Heart right ventricle (tissue), 16 donors: ENCODE data around the gene CMSS1. TPM values are rescaled to one million over a fixed set of nuclear protein-coding genes. Genes with fewer than 3 reads are reported as not detected.
A peak's percentile ranks its signal among the peaks of the same experiment; 100 is the strongest.

Experiments used
- ATAC-seq, 8 donors: fragments of 200-7000 bp; cut with Tn5 transposase; one replicate each; pipeline ENCODE4 v1.9.1; 2020; ENCODE audit warnings: mild to moderate bottlenecking in 8 of 8, moderate library complexity in 8 of 8, moderate number of reproducible peaks in 1 of 8
- DNase-seq, 2 donors: peaks; one replicate each; pipeline ENCODE4 v3.0.0-alpha.2; 2020
- H3K27ac ChIP-seq, 10 donors: fragments of 200-600 bp; sonication (generic) in 2 of 10; one replicate each; pipeline versions ENCODE4 v1.5.0 to v1.8.0; 2020 to 2022; ENCODE audit warnings: mild to moderate bottlenecking in 3 of 10
- H3K27me3 ChIP-seq, 7 donors: fragments of 200-600 bp; one replicate each; pipeline ENCODE4 v1.8.0; 2021 to 2022; ENCODE audit warnings: mild to moderate bottlenecking in 2 of 7
- H3K36me3 ChIP-seq, 9 donors: fragments of 200-600 bp; sonication (generic) in 1 of 9; one replicate each; pipeline versions ENCODE4 v1.5.0 to v1.8.0; 2020 to 2022; ENCODE audit warnings: mild to moderate bottlenecking in 2 of 9
- H3K4me1 ChIP-seq, 9 donors: fragments of 200-600 bp; sonication (generic) in 1 of 9; one replicate each; pipeline versions ENCODE4 v1.5.0 to v1.8.0; 2020 to 2022; ENCODE audit warnings: mild to moderate bottlenecking in 4 of 9
- H3K4me3 ChIP-seq, 10 donors: fragments of 200-600 bp; sonication (generic) in 2 of 10; one replicate each; pipeline versions ENCODE4 v1.5.0 to v1.8.0; 2020 to 2022; ENCODE audit warnings: mild to moderate bottlenecking in 7 of 10, moderate library complexity in 2 of 10
- H3K9me3 ChIP-seq, 11 donors: fragments of 200-600 bp in 10 of 11; sonication (generic) in 2 of 11; one replicate each; pipeline versions ENCODE4 v1.5.0 to v1.8.0; 2013 to 2022; ENCODE audit warnings: mild to moderate bottlenecking in 2 of 11, control low read depth in 1 of 11, moderate library complexity in 1 of 11
- CTCF ChIP-seq, 9 donors: fragments of 200-600 bp; sonication (generic) in 2 of 9; IDR thresholded peaks; one replicate each; pipeline versions ENCODE4 v1.5.0 to v1.8.0; 2021 to 2022; ENCODE audit warnings: antibody characterized with exemption in 9 of 9, mild to moderate bottlenecking in 5 of 9, moderate library complexity in 1 of 9
- WGBS, 2 donors: extraction: QIAGEN DNeasy Blood & Tissue Kit; methylation state at CpG; one replicate each; pipeline ENCODE4 v1.1.7; 2013; ENCODE audit warnings: inconsistent platforms in 1 of 2; 5-methylcytosine and 5-hydroxymethylcytosine counted together
- intact Hi-C, 10 donors: fragments of 100-400 bp; cut with DNase I; formaldehyde crosslinking; loops; one replicate each; pipeline versions ENCODE4 v1.11.1 to v1.14.2; 2022
- polyA plus RNA-seq, 2 donors: library from polyadenylated mRNA; stranded (reverse); fragments of 200-250 nt; gene quantifications; one replicate each; pipeline ENCODE4 v1.2.3, GENCODE V29; 2013
- total RNA-seq, 10 donors: library from RNA; stranded (reverse); fragmentation: NEBNext Ultra II Directional in 3 of 10; extraction: Animal tissue kit (Norgen Biotek cat#: 25700) in 3 of 10; gene quantifications; one replicate each; pipeline versions ENCODE4 v1.2.1 to v1.2.4, GENCODE V29; 2021 to 2023
- donor health status: Arrhythmogenic right ventricular cardiomyopathy.
- donor health status: ischemic (EF 13 %, LVEDD 7.1; RV severe dilation, severe dysfunction).
- donor health status: healthy with polysubstance abuse.
- donor health status: DM: no; HTN: yes; CAD: no.
- donor health status: DM: no; HTN: no; CAD: no.
- donor health status: ischemic (EF 25% LVEDD 6.9; RV normal size, moderate dysfunction).
- donor health status: ischemic (EF 25% LVEDD 5.7; RV mildly dilated, moderate dysfunction).
- donor health status: healthy.
- donor health status: DM: yes; HTN: yes; CAD: no.
- donor health status: Ischemic cardiomyopathy.
- donor health status: ischemic (EF 35%, LVEDD 5.7; RV mildly dilated, moderate dysfunction).
- donor health status: nonischemic (EF 11% LVEDD 7.7; RV severe dilation, severe dysfunction).
- donor health status: DM: yes; HTN: yes; CAD: no.
- donor health status: PGD.
- donor health status: ischemic (EF 29% LVEDD 5.4; RV normal size, mild dysfunction).
- donor health status: nonischemic (EF 23%, LVEDD 6.1; RV moderate dilation, normal function).

Gene CMSS1
- total and polyA plus RNA-seq, 12 donors = 24.6 to 45.4 (median 34.6) TPM

GRCh38 chr3:100209948-100210771 lies 392.5 kb downstream of the CMSS1 start:
- TF ChIP-seq CTCF (IDR thresholded peaks at IDR 0.05) = no peak
- ATAC-seq (peak in 6 of 8 donors; percentile 38 to 80 (median 59)), DNase-seq (no peak)
- WGBS, 2 donors = 21 to 26% methylated on average over 2 of the region's 2 CpGs
- no peaks in the 10 kb centered on the region for H3K9me3 ChIP-seq
- H3K36me3 ChIP-seq = no peaks in the 10 kb centered on the region
- intact Hi-C loops = loop anchor here in 1 of 10 donors (5.0 kb wide), 1 partner anchor 42 kb away; no protein-coding TSS in a partner anchor
- peaks cover 6 to 22% (median 21%) of the 10 kb centered on the region in 9 donors for H3K4me1 ChIP-seq
- no peak overlapping the region for H3K4me3 ChIP-seq
- H3K27ac ChIP-seq = peak overlapping the region; percentile 2 to 85 (median 68)
- no peaks in the 10 kb centered on the region for H3K27me3 ChIP-seq

- peak in 7 of 8 donors; percentile 80 to 93 (median 85) for ATAC-seq
- H3K9me3 ChIP-seq = no peaks in the 10 kb centered on the region
- no peak overlapping the region for H3K4me3 ChIP-seq
- intact Hi-C loops = loop anchor here in 1 of 10 donors (5.0 kb wide), 1 partner anchor 42 kb away; no protein-coding TSS in a partner anchor
- peak in 1 of 2 donors; percentile 65 for DNase-seq
- WGBS, 2 donors = 14 to 18% methylated on average over 3 of the region's 3 CpGs
- peaks cover 6 to 22% (median 21%) of the 10 kb centered on the region in 9 donors for H3K4me1 ChIP-seq
- TF ChIP-seq CTCF (IDR thresholded peaks at IDR 0.05) = no peak
- H3K27me3 ChIP-seq = no peaks in the 10 kb centered on the region
- no peaks in the 10 kb centered on the region for H3K36me3 ChIP-seq
- H3K27ac ChIP-seq = peak overlapping the region; percentile 2 to 85 (median 68)
Measured at GRCh38 chr3:100210772-100211135, 393.1 kb downstream of the CMSS1 start.

- Histone ChIP-seq H3K9me3 (peaks cover 0 to 5% (median 2%) of the 10 kb centered on the region in 11 donors), H3K4me1 (peaks cover 6 to 22% (median 21%) of the 10 kb centered on the region in 9 donors), H3K27me3 (no peaks in the 10 kb centered on the region), H3K36me3 (no peaks in the 10 kb centered on the region), H3K4me3 (no peak overlapping the region), H3K27ac (no peak overlapping the region)
- TF ChIP-seq CTCF (IDR thresholded peaks at IDR 0.05) = no peak
- ATAC-seq (no peak), DNase-seq (no peak)
- intact Hi-C loops = loop anchor here in 1 of 10 donors (5.0 kb wide), 1 partner anchor 38 kb away; no protein-coding TSS in a partner anchor
- WGBS, 2 donors = 91 to 92% methylated on average over 7 of the region's 7 CpGs
Measured at GRCh38 chr3:100213891-100214573, 396.4 kb downstream of the CMSS1 start.

GRCh38 chr3:100214574-100214964 lies 396.9 kb downstream of the CMSS1 start:
- H3K9me3 ChIP-seq = peaks cover 0 to 9% (median 6%) of the 10 kb centered on the region in 11 donors
- no peaks in the 10 kb centered on the region for H3K36me3 ChIP-seq
- intact Hi-C loops = loop anchor here in 1 of 10 donors (5.0 kb wide), 1 partner anchor 38 kb away; no protein-coding TSS in a partner anchor
- WGBS, 2 donors = 90 to 91% methylated on average over 5 of the region's 5 CpGs
- TF ChIP-seq CTCF (IDR thresholded peaks at IDR 0.05) = no peak
- H3K4me3 ChIP-seq = no peak overlapping the region
- no peaks in the 10 kb centered on the region for H3K27me3 ChIP-seq
- no peak overlapping the region for H3K27ac ChIP-seq
- ATAC-seq (no peak), DNase-seq (no peak)
- peaks cover 6 to 22% (median 21%) of the 10 kb centered on the region in 9 donors for H3K4me1 ChIP-seq
